HepG2 (cell line): ENCODE results near the gene LTB4R2. TPM values are rescaled to one million over a fixed set of nuclear protein-coding genes. Genes with fewer than 3 reads are reported as not detected.

Experiments used
- DRAP1 ChIP-seq: IDR thresholded peaks from 2 replicates; pipeline ENCODE4 v1.6.1; 2016; ENCODE audit warnings: missing genetic modification reagents, missing compliant biosample characterization
- EEA1 ChIP-seq: sonication (generic); formaldehyde crosslinking; IDR thresholded peaks from 2 replicates; pipeline ENCODE4 v1.5.1; 2020; ENCODE audit warnings: mild to moderate bottlenecking, missing genetic modification reagents, borderline replicate concordance
- FOXO1 ChIP-seq: sonication (generic); formaldehyde crosslinking; IDR thresholded peaks from 2 replicates; pipeline ENCODE4 v1.4.0; 2020; ENCODE audit warnings: missing genetic modification reagents
- HOMEZ ChIP-seq: IDR thresholded peaks from 2 replicates; pipeline ENCODE4 v1.6.1; 2016; ENCODE audit warnings: low read depth
- ISX ChIP-seq: sonication (generic); formaldehyde crosslinking; conservative IDR thresholded peaks from 2 replicates; pipeline ENCODE4 v1.5.0; 2020; ENCODE audit warnings: missing genetic modification reagents
- KLF11 ChIP-seq: IDR thresholded peaks from 2 replicates; pipeline ENCODE4 v1.6.1; 2016; ENCODE audit warnings: missing compliant biosample characterization
- KLF16 ChIP-seq, 2 experiments: sonication (generic) in 1 of 2; formaldehyde crosslinking in 1 of 2; IDR thresholded peaks; 2 replicates each; pipeline versions ENCODE4 v1.6.1 to v1.8.0; 2016 to 2023; ENCODE audit warnings: missing genetic modification reagents in 2 of 2, missing compliant biosample characterization in 1 of 2
- SALL1 ChIP-seq: sonication (generic); formaldehyde crosslinking; IDR thresholded peaks from 2 replicates; pipeline ENCODE4 v1.8.0; 2022; ENCODE audit warnings: mild to moderate bottlenecking, missing genetic modification reagents
- SP5 ChIP-seq: IDR thresholded peaks from 2 replicates; pipeline ENCODE4 v1.6.1; 2016; ENCODE audit warnings: low read depth, borderline replicate concordance
- TAF15 ChIP-seq: fragments of 200-400 bp; formaldehyde crosslinking; IDR thresholded peaks from one replicate; pipeline ENCODE4 v1.6.1; 2018; ENCODE audit warnings: mild to moderate bottlenecking, low read depth, low read length; ENCODE audit not compliant: poor library complexity, severe bottlenecking
- TEAD3 ChIP-seq: optimal IDR thresholded peaks from 2 replicates; pipeline ENCODE3; 2016; ENCODE audit warnings: borderline replicate concordance
- ZFYVE20 ChIP-seq: sonication (generic); formaldehyde crosslinking; IDR thresholded peaks from 2 replicates; pipeline ENCODE4 v1.8.0; 2023; ENCODE audit warnings: low read depth, mild to moderate bottlenecking, moderate library complexity, missing genetic modification reagents, borderline replicate concordance
- ZKSCAN1 ChIP-seq: fragments of 150-350 bp; IDR thresholded peaks from 2 replicates; pipeline ENCODE4 v1.6.1; 2014; ENCODE audit warnings: low read length
- ZNF280D ChIP-seq: sonication (generic); formaldehyde crosslinking; IDR thresholded peaks from 2 replicates; pipeline ENCODE4 v1.5.1; 2020; ENCODE audit warnings: mild to moderate bottlenecking, missing genetic modification reagents
- ZNF543 ChIP-seq: sonication (generic); formaldehyde crosslinking; IDR thresholded peaks from 2 replicates; pipeline ENCODE4 v1.4.0; 2020; ENCODE audit warnings: mild to moderate bottlenecking, missing genetic modification reagents
- ZNF550 ChIP-seq: sonication (generic); formaldehyde crosslinking; IDR thresholded peaks from 2 replicates; pipeline ENCODE4 v1.4.0; 2020; ENCODE audit warnings: mild to moderate bottlenecking, missing genetic modification reagents, borderline replicate concordance
- ZNF616 ChIP-seq: sonication (generic); formaldehyde crosslinking; IDR thresholded peaks from 2 replicates; pipeline ENCODE4 v1.5.0; 2020; ENCODE audit warnings: low read depth, mild to moderate bottlenecking, missing genetic modification reagents
- ZNF644 ChIP-seq: IDR thresholded peaks from 2 replicates; pipeline ENCODE4 v1.6.1; 2016; ENCODE audit warnings: low read depth
- ZNF772 ChIP-seq: sonication (generic); formaldehyde crosslinking; IDR thresholded peaks from 2 replicates; pipeline ENCODE4 v1.5.0; 2020; ENCODE audit warnings: mild to moderate bottlenecking, missing genetic modification reagents
- polyA plus RNA-seq, 8 experiments: library from polyadenylated mRNA; depleted of rRNA in 3 of 8; stranded (reverse) in 7 of 8; unstranded in 1 of 8; fragments of >200 nt; fragmentation: Illumina TruSeq in 4 of 8; extraction: Trizol in 4 of 8; gene quantifications; 2 replicates each; pipeline versions ENCODE4 v1.2.1 to v1.2.3, GENCODE V29; 2011 to 2016; ENCODE audit warnings: low read depth in 4 of 8, missing spikeins in 1 of 8, mixed read lengths in 1 of 8; ENCODE audit not compliant: insufficient read depth in 1 of 8
- total RNA-seq, 5 experiments: library from RNA; depleted of rRNA; stranded (reverse); fragments of >200 nt; fragmentation: Illumina TruSeq; extraction: Trizol; gene quantifications; 2 replicates each; pipeline ENCODE4 v1.2.3, GENCODE V29; 2016; ENCODE audit warnings: low read depth in 1 of 5
- TF ChIP-seq, protein P1 (sequence below): sonication (generic); formaldehyde crosslinking; IDR thresholded peaks from 2 replicates; pipeline ENCODE4 v1.5.1; 2020; ENCODE audit warnings: mild to moderate bottlenecking, moderate library complexity, missing genetic modification reagents
- TF ChIP-seq, protein P2 (sequence below): sonication (generic); formaldehyde crosslinking; IDR thresholded peaks from 2 replicates; pipeline ENCODE4 v1.4.0; 2020; ENCODE audit warnings: mild to moderate bottlenecking, missing genetic modification reagents
- TF ChIP-seq, protein P3 (sequence below): sonication (generic); formaldehyde crosslinking; IDR thresholded peaks from 2 replicates; pipeline ENCODE4 v1.5.1; 2020; ENCODE audit warnings: missing genetic modification reagents, mild to moderate bottlenecking, borderline replicate concordance

The LTB4R2 gene
- total and polyA plus RNA-seq, 2 of the 13 experiments (the other 11 are each of a cell fraction or from before 2014, with no cell fraction given): 3.9 to 6.9 TPM

DNA sequence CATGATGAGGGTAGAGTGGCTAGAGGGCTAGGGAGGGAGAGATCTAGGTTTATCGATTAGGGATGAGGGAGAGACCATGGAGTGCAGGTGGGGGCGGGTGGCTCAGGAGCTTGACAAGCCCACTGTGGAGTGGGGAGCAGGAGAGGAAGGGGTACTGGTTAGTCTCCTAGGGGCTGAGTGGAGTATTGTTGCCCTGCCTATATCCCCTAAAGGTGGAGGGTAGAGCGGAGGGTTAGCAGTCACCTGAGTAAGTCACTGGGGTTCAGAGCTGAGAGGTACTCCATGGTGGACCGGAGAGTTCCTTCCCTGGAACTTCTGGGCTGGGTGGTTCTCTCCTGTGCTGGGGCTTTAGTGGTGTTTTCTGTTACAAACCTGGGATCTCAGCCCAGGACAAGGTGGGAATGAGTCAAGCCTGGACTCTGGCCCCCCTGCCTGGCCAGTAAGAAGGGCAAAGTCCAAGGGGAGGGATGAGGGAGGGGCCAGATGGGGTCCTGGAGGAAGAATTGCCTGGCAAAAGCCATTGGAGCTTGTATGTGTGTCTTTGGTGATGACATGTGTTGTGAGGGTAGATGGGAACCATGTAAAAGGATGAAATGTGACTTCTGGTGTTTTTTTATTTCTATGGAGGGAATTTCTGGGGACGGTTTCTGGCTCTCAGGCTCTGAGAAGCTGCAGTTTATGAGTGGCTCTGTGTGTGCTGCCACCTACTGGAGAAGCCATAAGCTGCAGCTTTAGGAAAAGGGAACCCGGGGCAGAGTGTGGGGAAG is 2.2 kb upstream of the LTB4R2 start, which contains the start of gene CIDEB (continued):
- TF ChIP-seq ZFYVE20 (CRISPR knock-in tag) (no peak), SALL1 (CRISPR knock-in tag) (peak; percentile 96), ZNF543 (CRISPR knock-in tag) (peak; percentile 95), ZNF644 (peak; percentile 96), TEAD3 (CRISPR knock-in tag) (peak; percentile 90), ZNF550 (CRISPR knock-in tag) (peak; percentile 98), ZNF772 (peak; percentile 94), KLF16 (CRISPR knock-in tag; IDR thresholded peaks at IDR 0.05) (peak in 1 of 2 experiments; percentile 97; a peak in 2 of 4 replicates), KLF11 (peak; percentile 70; the same call in 1 of the 2 replicates), ZNF280D (CRISPR knock-in tag) (peak; percentile 56), FOXO1 (CRISPR knock-in tag) (peak; percentile 86; the same call in 1 of the 2 replicates), HOMEZ (CRISPR knock-in tag) (peak; percentile 97), SP5 (CRISPR knock-in tag) (peak; percentile 93), DRAP1 (peak; percentile 89), ISX (no peak), ZNF616 (CRISPR knock-in tag) (peak; percentile 39; the same call in 1 of the 2 replicates), EEA1 (peak; percentile 18; the same call in 1 of the 2 replicates), ZKSCAN1 (no peak), TAF15 (no peak)
- TF ChIP-seq, protein P1, sequence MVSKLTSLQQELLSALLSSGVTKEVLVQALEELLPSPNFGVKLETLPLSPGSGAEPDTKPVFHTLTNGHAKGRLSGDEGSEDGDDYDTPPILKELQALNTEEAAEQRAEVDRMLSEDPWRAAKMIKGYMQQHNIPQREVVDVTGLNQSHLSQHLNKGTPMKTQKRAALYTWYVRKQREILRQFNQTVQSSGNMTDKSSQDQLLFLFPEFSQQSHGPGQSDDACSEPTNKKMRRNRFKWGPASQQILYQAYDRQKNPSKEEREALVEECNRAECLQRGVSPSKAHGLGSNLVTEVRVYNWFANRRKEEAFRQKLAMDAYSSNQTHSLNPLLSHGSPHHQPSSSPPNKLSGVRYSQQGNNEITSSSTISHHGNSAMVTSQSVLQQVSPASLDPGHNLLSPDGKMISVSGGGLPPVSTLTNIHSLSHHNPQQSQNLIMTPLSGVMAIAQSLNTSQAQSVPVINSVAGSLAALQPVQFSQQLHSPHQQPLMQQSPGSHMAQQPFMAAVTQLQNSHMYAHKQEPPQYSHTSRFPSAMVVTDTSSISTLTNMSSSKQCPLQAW (CRISPR knock-in tag): peak; percentile 97
- TF ChIP-seq, protein P2, sequence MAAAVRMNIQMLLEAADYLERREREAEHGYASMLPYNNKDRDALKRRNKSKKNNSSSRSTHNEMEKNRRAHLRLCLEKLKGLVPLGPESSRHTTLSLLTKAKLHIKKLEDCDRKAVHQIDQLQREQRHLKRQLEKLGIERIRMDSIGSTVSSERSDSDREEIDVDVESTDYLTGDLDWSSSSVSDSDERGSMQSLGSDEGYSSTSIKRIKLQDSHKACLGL (CRISPR knock-in tag): peak; percentile 67
- TF ChIP-seq, protein P3, sequence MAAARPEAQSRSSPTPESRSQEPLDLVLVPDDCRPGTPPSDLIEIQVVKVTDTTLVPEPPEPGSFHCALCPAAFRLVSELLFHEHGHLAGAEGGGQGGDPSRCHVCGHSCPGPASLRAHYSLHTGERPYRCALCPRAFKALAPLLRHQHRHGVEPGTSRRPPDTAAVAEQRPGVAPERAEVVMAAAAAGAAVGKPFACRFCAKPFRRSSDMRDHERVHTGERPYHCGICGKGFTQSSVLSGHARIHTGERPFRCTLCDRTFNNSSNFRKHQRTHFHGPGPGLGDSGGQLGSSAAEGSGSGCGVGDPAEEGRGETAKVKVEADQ (CRISPR knock-in tag): peak; percentile 81; the same call in 1 of the 2 replicates
